GM12875 (cell line): ENCODE data around the gene ATRNL1.

Experiments
- H3K4me3 ChIP-seq: one replicate; pipeline ENCODE4 v1.5.1; 2011; ENCODE audit warnings: low read depth, low read length, control low read depth
- CTCF ChIP-seq: IDR thresholded peaks from 2 replicates; pipeline ENCODE4 v1.5.1; 2011; ENCODE audit warnings: low read depth, mild to moderate bottlenecking, control low read depth, inconsistent platforms, low read length, moderate library complexity, borderline replicate concordance; ENCODE audit not compliant: insufficient read depth

ATRNL1 gene

GRCh38 chr10:115971921-115972320 is 878.8 kb downstream of the ATRNL1 start:
- H3K4me3 ChIP-seq = no peak overlapping the region
- TF ChIP-seq CTCF = no peak

DNA sequence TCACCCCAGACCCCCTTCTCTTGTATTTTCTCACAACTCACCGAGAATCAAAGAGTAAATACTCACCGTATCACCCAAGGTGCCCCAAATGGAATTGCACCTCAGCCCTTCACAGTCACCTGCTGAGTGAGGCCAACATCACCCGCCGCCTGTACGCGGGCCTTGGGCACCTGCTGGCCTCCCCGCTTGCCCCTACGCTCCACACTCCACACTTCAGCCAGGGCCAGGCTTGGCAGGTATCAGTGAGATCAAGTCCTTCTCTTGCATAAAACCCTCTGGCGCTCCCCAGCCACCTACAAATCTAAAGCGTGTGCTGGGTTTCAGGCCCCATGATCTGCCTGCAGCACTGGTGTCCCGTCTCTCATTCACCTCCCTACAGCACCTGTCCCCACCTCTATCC is 879.3 kb downstream of the ATRNL1 start:
- H3K4me3 ChIP-seq = no peak overlapping the region
- no peak for TF ChIP-seq CTCF

DNA sequence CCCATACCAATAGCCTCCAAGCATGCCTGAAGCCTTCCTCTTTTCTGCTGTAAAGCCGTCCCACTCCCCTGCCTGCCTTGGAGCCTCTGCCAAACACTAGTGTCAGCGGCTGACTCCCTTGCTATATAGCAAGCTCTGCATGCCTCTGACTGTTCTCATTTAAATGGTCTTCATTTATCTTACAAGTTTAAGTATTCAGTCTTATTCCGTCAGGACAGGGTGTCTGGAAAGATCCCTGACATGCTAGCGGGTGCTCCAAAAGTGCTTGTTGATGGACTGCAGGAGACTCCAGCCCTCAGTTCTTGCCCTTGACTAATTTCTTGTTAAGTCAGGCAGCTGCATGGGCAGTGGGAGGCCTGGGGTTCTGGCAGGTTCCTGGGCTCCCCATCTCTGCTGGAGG is 881.2 kb downstream of the ATRNL1 start:
- no peak overlapping the region for H3K4me3 ChIP-seq
- no peak for TF ChIP-seq CTCF

DNA sequence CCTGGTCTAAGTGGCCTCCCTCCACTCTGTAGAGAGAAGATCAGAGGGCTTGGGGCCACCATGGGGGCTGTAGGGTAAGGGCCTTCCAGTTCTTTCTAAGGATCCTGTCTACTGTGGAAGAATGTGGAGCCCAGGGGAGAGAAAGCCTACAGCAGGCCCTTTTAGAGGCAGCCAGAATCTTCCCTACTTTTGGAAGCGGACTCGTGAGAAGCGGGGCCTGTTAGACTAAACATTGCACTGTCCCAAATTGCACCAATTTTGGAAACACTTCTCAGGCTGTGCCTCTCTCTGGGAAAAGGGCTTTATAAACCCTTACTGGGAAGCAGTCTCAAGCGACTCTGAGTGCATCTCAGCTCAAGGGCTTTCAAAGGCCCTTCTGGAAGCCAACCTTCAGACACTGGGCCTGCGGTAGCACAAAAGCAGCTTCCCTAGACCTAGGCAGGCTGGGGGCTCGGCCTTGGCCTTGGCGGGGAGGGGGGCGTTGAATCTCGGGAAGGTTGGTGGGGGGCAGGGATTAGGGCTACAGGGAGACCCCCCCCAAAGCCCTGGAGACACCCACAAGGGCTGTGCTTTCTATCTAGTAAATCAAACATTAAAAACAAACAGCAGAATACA is 881.8 kb downstream of the ATRNL1 start:
- TF ChIP-seq CTCF = no peak
- H3K4me3 ChIP-seq = no peak overlapping the region

DNA sequence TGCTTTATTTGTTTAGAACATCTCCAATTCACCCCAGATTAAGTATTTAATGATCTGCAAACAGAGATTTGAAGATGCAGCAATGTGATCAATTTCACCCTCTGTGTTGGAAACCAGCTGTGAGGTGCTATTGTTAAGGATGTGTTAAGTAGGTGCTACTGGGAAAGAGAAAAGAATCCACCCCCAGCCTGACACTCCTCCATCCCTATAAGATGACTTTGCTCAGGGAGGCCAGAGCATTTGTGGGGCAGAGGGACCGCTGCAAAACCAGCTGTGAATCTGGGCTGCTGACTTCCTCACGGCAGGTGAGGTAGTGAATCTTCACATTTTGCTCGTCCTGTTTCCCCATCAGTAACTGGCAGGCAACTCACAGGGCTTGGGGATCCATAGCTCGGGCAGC is 882.3 kb downstream of the ATRNL1 start:
- no peak for TF ChIP-seq CTCF
- H3K4me3 ChIP-seq = no peak overlapping the region

GRCh38 chr10:115976342-115976741 is 883.2 kb downstream of the ATRNL1 start:
- no peak for TF ChIP-seq CTCF
- no peak overlapping the region for H3K4me3 ChIP-seq

- TF ChIP-seq CTCF = no peak
- no peak overlapping the region for H3K4me3 ChIP-seq
Observed at GRCh38 chr10:115977855-115978254, 884.7 kb downstream of the ATRNL1 start.
